H4 (cell line): ENCODE results near the gene VEGFB. TPM values are rescaled to one million over a fixed set of nuclear protein-coding genes. Genes with fewer than 3 reads are reported as not detected.

Experiments
- DNase-seq: peaks from one replicate; pipeline ENCODE4 v3.0.0-alpha.2; 2015; ENCODE audit warnings: low spot score
- total RNA-seq: library from RNA; depleted of rRNA; stranded (reverse); fragments of >200 nt; shearing (Covaris generic); gene quantifications from 2 replicates; pipeline ENCODE4 v1.2.3, GENCODE V29; 2014; rRNA removed

Gene VEGFB
- total RNA-seq, result 28.8 and 51.6 TPM in 2 replicates

GRCh38 chr11:64233913-64234586 is at the start of gene VEGFB:
VEGFB (plus strand) TSS chr11:64234584; CDS start chr11:64234834, 250 bp downstream.
- DNase-seq, result peak; percentile 45

- DNase-seq, result peak; percentile 58
Measured at GRCh38 chr11:64185175-64185692, 49.1 kb upstream of the VEGFB start.

- peak; percentile 100 for DNase-seq
Measured at GRCh38 chr11:64185693-64186491, 48.5 kb upstream of the VEGFB start, which contains the start of gene STIP1. STIP1 (plus strand) TSS chr11:64186171; CDS start chr11:64186262, 91 bp downstream.

GRCh38 chr11:64186492-64187165 is 47.8 kb upstream of the VEGFB start:
- DNase-seq, result no peak

- DNase-seq, result no peak
Measured at GRCh38 chr11:64192434-64192833, 42.0 kb upstream of the VEGFB start.

GRCh38 chr11:64196626-64197025 is 37.8 kb upstream of the VEGFB start:
- DNase-seq, result no peak

GRCh38 chr11:64198511-64198910 is 35.9 kb upstream of the VEGFB start:
- DNase-seq, result no peak

- no peak for DNase-seq
Measured at GRCh38 chr11:64201543-64201942, 32.8 kb upstream of the VEGFB start.

GRCh38 chr11:64202992-64203391 is 31.4 kb upstream of the VEGFB start:
- no peak for DNase-seq

GRCh38 chr11:64203421-64204079 is 30.8 kb upstream of the VEGFB start:
- no peak for DNase-seq

GRCh38 chr11:64204080-64204440 is 30.3 kb upstream of the VEGFB start:
- no peak for DNase-seq

- peak; percentile 91 for DNase-seq
Measured at GRCh38 chr11:64204464-64204989, 29.9 kb upstream of the VEGFB start.

- DNase-seq, result no peak
Measured at GRCh38 chr11:64206457-64207255, 27.7 kb upstream of the VEGFB start, which contains the start of gene FERMT3. FERMT3 (plus strand) TSS chr11:64206721; CDS start chr11:64207365, 644 bp downstream.

GRCh38 chr11:64207256-64208085 is 26.9 kb upstream of the VEGFB start:
- no peak for DNase-seq

- no peak for DNase-seq
Measured at GRCh38 chr11:64208086-64208795, 26.1 kb upstream of the VEGFB start.

- no peak for DNase-seq
Measured at GRCh38 chr11:64208796-64209562, 25.4 kb upstream of the VEGFB start.

GRCh38 chr11:64209563-64209843 is 24.9 kb upstream of the VEGFB start:
- no peak for DNase-seq

- no peak for DNase-seq
Measured at GRCh38 chr11:64210301-64211020, 23.9 kb upstream of the VEGFB start.
